ES-I3 (cell line): Measurements from ENCODE around the gene ANO3.
A peak's percentile ranks its signal among the peaks of the same experiment; 100 is the strongest.

Experiments
- H3K36me3 ChIP-seq: 2 replicates; pipeline ENCODE4 v1.6.1; 2013; ENCODE audit warnings: mild to moderate bottlenecking, low read length, control low read depth, moderate library complexity; ENCODE audit not compliant: insufficient read depth
- H3K4me1 ChIP-seq: 2 replicates; pipeline ENCODE4 v1.6.1; 2013; ENCODE audit warnings: mild to moderate bottlenecking, control low read depth, low read length; ENCODE audit not compliant: insufficient read depth
- H3K9ac ChIP-seq: 2 replicates; pipeline ENCODE4 v1.6.1; 2013; ENCODE audit warnings: low read depth, mild to moderate bottlenecking, low read length, moderate library complexity
- H3K9me3 ChIP-seq: 2 replicates; pipeline ENCODE4 v1.6.1; 2013; ENCODE audit warnings: mild to moderate bottlenecking, low read length, moderate library complexity; ENCODE audit not compliant: control insufficient read depth, insufficient read depth

ANO3 gene

GRCh38 chr11:26329206-26329605 is 2.7 kb upstream of the ANO3 start:
- Histone ChIP-seq H3K9ac (no peak overlapping the region), H3K4me1 (peaks cover 8% of the 10 kb centered on the region; the same call in 1 of the 2 replicates), H3K36me3 (no peaks in the 10 kb centered on the region), H3K9me3 (no peaks in the 10 kb centered on the region)

- Histone ChIP-seq H3K4me1 (peaks cover 12% of the 10 kb centered on the region; the same call in 1 of the 2 replicates), H3K9me3 (no peaks in the 10 kb centered on the region), H3K36me3 (no peaks in the 10 kb centered on the region), H3K9ac (no peak overlapping the region)
Observed at GRCh38 chr11:26330262-26330661, 1.7 kb upstream of the ANO3 start.

- H3K4me1 ChIP-seq, result peaks cover 12% of the 10 kb centered on the region; the same call in 1 of the 2 replicates
- no peaks in the 10 kb centered on the region for H3K36me3 ChIP-seq
- peak overlapping the region; percentile 57; the same call in 1 of the 2 replicates for H3K9ac ChIP-seq
- H3K9me3 ChIP-seq, result no peaks in the 10 kb centered on the region
Observed at GRCh38 chr11:26332572-26332915, 614 bp downstream of the ANO3 start.

GRCh38 chr11:26333906-26334305 is 2.0 kb downstream of the ANO3 start:
- no peaks in the 10 kb centered on the region for H3K36me3 ChIP-seq
- H3K4me1 ChIP-seq, result peaks cover 12% of the 10 kb centered on the region; the same call in 1 of the 2 replicates
- no peaks in the 10 kb centered on the region for H3K9me3 ChIP-seq
- H3K9ac ChIP-seq, result no peak overlapping the region

- peaks cover 12% of the 10 kb centered on the region; the same call in 1 of the 2 replicates for H3K4me1 ChIP-seq
- H3K9me3 ChIP-seq, result no peaks in the 10 kb centered on the region
- no peak overlapping the region for H3K9ac ChIP-seq
- H3K36me3 ChIP-seq, result no peaks in the 10 kb centered on the region
Observed at GRCh38 chr11:26335903-26336302, 4.0 kb downstream of the ANO3 start.

GRCh38 chr11:26344647-26345046 is 12.7 kb downstream of the ANO3 start:
- Histone ChIP-seq H3K9me3 (no peaks in the 10 kb centered on the region), H3K36me3 (no peaks in the 10 kb centered on the region), H3K4me1 (no peaks in the 10 kb centered on the region), H3K9ac (no peak overlapping the region)

GRCh38 chr11:26348776-26349175 is 16.8 kb downstream of the ANO3 start:
- no peaks in the 10 kb centered on the region for H3K36me3 ChIP-seq
- H3K9me3 ChIP-seq, result no peaks in the 10 kb centered on the region
- H3K4me1 ChIP-seq, result no peaks in the 10 kb centered on the region
- no peak overlapping the region for H3K9ac ChIP-seq

GRCh38 chr11:26350002-26350401 is 18.1 kb downstream of the ANO3 start:
- Histone ChIP-seq H3K9ac (no peak overlapping the region), H3K36me3 (no peaks in the 10 kb centered on the region), H3K9me3 (no peaks in the 10 kb centered on the region), H3K4me1 (no peaks in the 10 kb centered on the region)

- Histone ChIP-seq H3K9me3 (no peaks in the 10 kb centered on the region), H3K9ac (no peak overlapping the region), H3K36me3 (no peaks in the 10 kb centered on the region), H3K4me1 (no peaks in the 10 kb centered on the region)
Observed at GRCh38 chr11:26353010-26353409, 21.1 kb downstream of the ANO3 start.

- H3K36me3 ChIP-seq, result no peaks in the 10 kb centered on the region
- no peaks in the 10 kb centered on the region for H3K9me3 ChIP-seq
- H3K4me1 ChIP-seq, result no peaks in the 10 kb centered on the region
- no peak overlapping the region for H3K9ac ChIP-seq
Observed at GRCh38 chr11:26359055-26359454, 27.1 kb downstream of the ANO3 start.

GRCh38 chr11:26365284-26365683 is 33.4 kb downstream of the ANO3 start:
- Histone ChIP-seq H3K9ac (no peak overlapping the region), H3K9me3 (no peaks in the 10 kb centered on the region; the same call in 1 of the 2 replicates), H3K4me1 (no peaks in the 10 kb centered on the region), H3K36me3 (no peaks in the 10 kb centered on the region)

- Histone ChIP-seq H3K9ac (no peak overlapping the region), H3K36me3 (no peaks in the 10 kb centered on the region)
Observed at GRCh38 chr11:26377619-26378018, 45.7 kb downstream of the ANO3 start.

GRCh38 chr11:26399336-26399735 is 67.4 kb downstream of the ANO3 start:
- Histone ChIP-seq H3K9ac (no peak overlapping the region), H3K9me3 (no peaks in the 10 kb centered on the region), H3K4me1 (no peaks in the 10 kb centered on the region), H3K36me3 (no peaks in the 10 kb centered on the region)

More at GRCh38 chr11:26377619-26378018, 45.7 kb downstream of the ANO3 start:
- no peaks in the 10 kb centered on the region; the same call in 1 of the 2 replicates for H3K9me3 ChIP-seq
- H3K4me1 ChIP-seq, result no peaks in the 10 kb centered on the region

GRCh38 chr11:26410706-26411366 is 78.9 kb downstream of the ANO3 start:
- Histone ChIP-seq H3K4me1 (no peaks in the 10 kb centered on the region), H3K36me3 (no peaks in the 10 kb centered on the region), H3K9ac (no peak overlapping the region), H3K9me3 (no peaks in the 10 kb centered on the region)

- Histone ChIP-seq H3K4me1 (no peaks in the 10 kb centered on the region), H3K9me3 (no peaks in the 10 kb centered on the region), H3K9ac (no peak overlapping the region), H3K36me3 (no peaks in the 10 kb centered on the region)
Observed at GRCh38 chr11:26412955-26413354, 81.0 kb downstream of the ANO3 start.
